Stomach (tissue), 19 donors: ENCODE results near the gene IL6. TPM values are rescaled to one million over a fixed set of nuclear protein-coding genes. Genes with fewer than 3 reads are reported as not detected.
"Not testable (repeated sequence)": the region's sequence is repeated elsewhere in the genome, so short reads cannot be mapped to it uniquely, and the experiment has no call there.

Experiments used
- DNase-seq, 2 donors: peaks; one replicate each; pipeline versions ENCODE4 v3.0.0 to v3.0.0-alpha.2; 2013 to 2019
- H3K27ac ChIP-seq, 5 donors: fragments of 200-600 bp in 4 of 5; sonication (generic) in 4 of 5; one replicate each; pipeline ENCODE4 v1.5.1; 2013 to 2019; ENCODE audit warnings: mild to moderate bottlenecking in 1 of 5, moderate library complexity in 1 of 5
- H3K27me3 ChIP-seq, 3 donors: fragments of 200-600 bp; sonication (generic); one replicate each; pipeline ENCODE4 v1.5.1; 2017 to 2019; ENCODE audit warnings: mixed run types in 1 of 3
- H3K36me3 ChIP-seq, 4 donors: fragments of 200-600 bp; sonication (generic); 1 replicate in 3 of 4; 2 replicates in 1 of 4; pipeline ENCODE4 v1.5.1; 2016 to 2019
- H3K4me1 ChIP-seq, 4 donors: fragments of 200-600 bp; sonication (generic); one replicate each; pipeline ENCODE4 v1.5.1; 2016 to 2019
- H3K4me3 ChIP-seq, 4 donors: fragments of 200-600 bp; sonication (generic) in 3 of 4; one replicate each; pipeline ENCODE4 v1.5.1; 2016 to 2019; ENCODE audit warnings: mild to moderate bottlenecking in 1 of 4
- H3K9me3 ChIP-seq, 4 donors: fragments of 200-600 bp; sonication (generic); one replicate each; pipeline ENCODE4 v1.5.1; 2016 to 2019
- CTCF ChIP-seq, 7 experiments: fragments of 450-650 bp in 4 of 7; fragments of 200-600 bp in 3 of 7; sonication (generic) in 3 of 7; IDR thresholded peaks; one replicate each; pipeline ENCODE4 v1.5.1; 2016 to 2019; ENCODE audit warnings: antibody characterized with exemption in 7 of 7, control low read depth in 2 of 7, mild to moderate bottlenecking in 1 of 7
- EP300 ChIP-seq: sonication (generic); formaldehyde crosslinking; IDR thresholded peaks from one replicate; pipeline ENCODE4 v1.6.1; 2017; ENCODE audit warnings: antibody characterized with exemption
- POLR2A ChIP-seq, 4 donors: fragments of 450-650 bp; IDR thresholded peaks; one replicate each; pipeline ENCODE4 v1.6.1; 2016; ENCODE audit warnings: antibody characterized with exemption in 4 of 4, control low read depth in 2 of 4, mild to moderate bottlenecking in 1 of 4, moderate library complexity in 1 of 4
- POLR2AphosphoS5 ChIP-seq, 3 donors: sonication (generic); formaldehyde crosslinking; IDR thresholded peaks; one replicate each; pipeline ENCODE4 v1.6.1; 2016; ENCODE audit warnings: antibody characterized with exemption in 3 of 3
- WGBS, 5 donors: extraction: QIAGEN DNeasy Blood & Tissue Kit in 3 of 5; methylation state at CpG; one replicate each; pipeline versions ENCODE4 v1.1.5 to v1.1.7; 2013 to 2018; 5-methylcytosine and 5-hydroxymethylcytosine counted together
- intact Hi-C: fragments of 100-400 bp; cut with DNase I; formaldehyde crosslinking; loops from one replicate; pipeline ENCODE4 v1.15.1; 2023; ENCODE audit warnings: low total_unique reads
- long read RNA-seq, 10 donors: transcript quantifications; one replicate each; lab custom pipeline, GENCODE V29; 2026
- polyA plus RNA-seq, 3 donors: library from polyadenylated mRNA; stranded (reverse); fragments of 200-250 nt; gene quantifications; one replicate each; pipeline ENCODE4 v1.2.3, GENCODE V29; 2013
- total RNA-seq, 5 donors: library from RNA; depleted of rRNA; stranded (reverse); fragments of >200 nt; gene quantifications; one replicate each; pipeline versions ENCODE4 v1.1.0 to v1.2.3, GENCODE V29; 2014 to 2016
- donor health status: healthy with polysubstance abuse.
- donor health status: Bipolar disorder and iron deficiency.
- donor health status: healthy.

IL6 gene
- total RNA-seq (not detected), polyA plus RNA-seq (1 to 10 TPM in 2 of 3 donors, under 1 TPM in 1; 0.95 to 9.2 (median 3.1) TPM)
- long read RNA-seq, donor 1 = 0 reads
- long read RNA-seq, donor 2 = 0 reads
- long read RNA-seq, donor 3 = 0 reads
- long read RNA-seq, donor 4 = 0 reads
- long read RNA-seq, donor 5 = 0 reads
- long read RNA-seq, donor 6 = 0 reads
- long read RNA-seq, donor 7 = 0 reads
- long read RNA-seq, donor 8 = 0 reads
- long read RNA-seq, donor 9 = 0 reads
- long read RNA-seq, donor 10 = 0 reads

GRCh38 chr7:22726907-22727713 is at the start of gene IL6:
Gene IL6 (plus strand): TSS chr7:22727200. CDS start chr7:22727263, 63 bp downstream.
- DNase-seq = peak; percentile 58 to 92
- Histone ChIP-seq H3K36me3 (no peaks in the 10 kb centered on the region), H3K27me3 (peaks cover 0 to 12% (median 5%) of the 10 kb centered on the region in 3 donors), H3K27ac (peak within 1 kb of the TSS; percentile 16 to 77 (median 70)), H3K9me3 (no peaks in the 10 kb centered on the region), H3K4me1 (peaks cover 19 to 64% (median 44%) of the 10 kb centered on the region in 4 donors), H3K4me3 (peak within 1 kb of the TSS; percentile 19 to 39 (median 34))
- WGBS, 5 donors = 22 to 33% (median 30%) methylated on average over 15 to 28 of the region's 28 CpGs
- intact Hi-C loops = loop anchor here (10.0 kb wide), 1 partner anchor 162 kb away; no protein-coding TSS in a partner anchor
- peak in 1 of 3 donors; percentile 3 for TF ChIP-seq POLR2AphosphoS5 (IDR thresholded peaks at IDR 0.05)
- no peak for TF ChIP-seq CTCF (IDR thresholded peaks at IDR 0.05)

- H3K27me3 ChIP-seq, H3K4me3 ChIP-seq, DNase-seq, intact Hi-C loops, H3K27ac ChIP-seq, H3K36me3 ChIP-seq, H3K9me3 ChIP-seq, H3K4me1 ChIP-seq: not testable (repeated sequence)
- WGBS, 5 donors = 84 to 93% (median 87%) methylated on average over 5 of the region's 5 CpGs
Measured at GRCh38 chr7:22677263-22677662, 49.7 kb upstream of the IL6 start.

GRCh38 chr7:22677680-22678079 is 49.3 kb upstream of the IL6 start:
- intact Hi-C loops = no loop called here
- Histone ChIP-seq H3K27me3 (no peaks in the 10 kb centered on the region), H3K4me3 (no peak overlapping the region), H3K27ac (no peak overlapping the region), H3K4me1 (no peaks in the 10 kb centered on the region), H3K9me3 (no peaks in the 10 kb centered on the region), H3K36me3 (no peaks in the 10 kb centered on the region)
- 62 to 72% (median 69%) methylated on average over 6 of the region's 6 CpGs for WGBS, 5 donors
- no peak for DNase-seq
- TF ChIP-seq POLR2A (IDR thresholded peaks at IDR 0.05) (no peak), EP300 (no peak), POLR2AphosphoS5 (IDR thresholded peaks at IDR 0.05) (no peak)

- H3K27ac ChIP-seq = no peak overlapping the region
- H3K27me3 ChIP-seq = no peaks in the 10 kb centered on the region
- no peaks in the 10 kb centered on the region for H3K36me3 ChIP-seq
- 53 to 62% (median 57%) methylated on average over 5 of the region's 5 CpGs for WGBS, 5 donors
- no peak overlapping the region for H3K4me3 ChIP-seq
- no peaks in the 10 kb centered on the region for H3K9me3 ChIP-seq
- DNase-seq = no peak
- no peaks in the 10 kb centered on the region for H3K4me1 ChIP-seq
- intact Hi-C loops = no loop called here
- TF ChIP-seq POLR2AphosphoS5 (IDR thresholded peaks at IDR 0.05) = no peak
Measured at GRCh38 chr7:22680482-22680911, 46.5 kb upstream of the IL6 start.

GRCh38 chr7:22681312-22681711 is 45.7 kb upstream of the IL6 start:
- H3K27me3 ChIP-seq = no peaks in the 10 kb centered on the region
- H3K9me3 ChIP-seq = no peaks in the 10 kb centered on the region
- 45 to 66% (median 51%) methylated on average over 2 of the region's 2 CpGs for WGBS, 5 donors
- H3K4me1 ChIP-seq = no peaks in the 10 kb centered on the region
- H3K4me3 ChIP-seq = no peak overlapping the region
- DNase-seq = no peak
- TF ChIP-seq CTCF (IDR thresholded peaks at IDR 0.05) (no peak), EP300 (no peak), POLR2A (IDR thresholded peaks at IDR 0.05) (no peak), POLR2AphosphoS5 (IDR thresholded peaks at IDR 0.05) (no peak)
- H3K36me3 ChIP-seq = no peaks in the 10 kb centered on the region
- intact Hi-C loops = no loop called here
- no peak overlapping the region for H3K27ac ChIP-seq
